Measurements from ENCODE around the gene RNF227.
"Not testable (repeated sequence)": the region's sequence is repeated elsewhere in the genome, so short reads cannot be mapped to it uniquely, and the experiment has no call there.

RNF227 gene

DNA sequence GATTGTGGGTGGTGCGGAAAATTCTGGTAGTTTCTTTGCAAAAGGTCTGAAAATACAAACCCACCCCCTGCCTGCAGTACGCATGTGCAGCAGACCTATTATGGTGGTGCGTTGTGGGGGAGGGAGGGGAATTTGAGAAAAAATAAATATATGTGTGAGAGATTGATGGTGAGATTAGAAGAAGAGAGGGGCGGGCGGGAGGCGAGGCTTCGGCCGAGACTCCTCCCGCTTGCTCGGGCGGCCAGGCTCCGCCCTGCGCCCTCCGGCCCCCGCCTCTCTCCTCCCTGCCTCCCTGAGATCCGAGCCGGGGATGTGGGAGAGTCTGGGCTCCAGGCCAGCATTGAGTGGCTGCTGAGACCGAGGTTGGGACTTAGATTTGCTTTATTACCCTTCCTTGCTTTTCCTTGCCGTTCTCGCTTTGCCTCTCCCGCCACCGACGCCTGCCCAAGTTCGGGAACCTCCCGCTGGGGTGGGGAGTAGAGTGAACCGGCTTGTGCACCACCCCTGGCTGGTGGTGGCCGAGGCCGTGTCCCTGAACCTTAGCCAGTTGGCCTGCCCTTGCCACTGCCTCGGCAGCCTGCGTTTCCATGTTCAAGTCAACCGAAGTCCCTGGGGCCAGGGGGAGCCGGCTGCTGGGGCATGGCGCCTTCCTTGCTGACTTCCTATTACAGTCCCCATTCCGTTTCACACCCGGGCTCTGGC lies 28.5 kb downstream of the RNF227 start:
- DNase-seq: peak; percentile 96

- no peak for DNase-seq
These were observed 29.0 kb downstream of the RNF227 start for GRCh38 chr17:7887038-7887481.

GRCh38 chr17:7886227-7887037 lies 29.7 kb downstream of the RNF227 start:
- peak; percentile 44 for DNase-seq

DNA sequence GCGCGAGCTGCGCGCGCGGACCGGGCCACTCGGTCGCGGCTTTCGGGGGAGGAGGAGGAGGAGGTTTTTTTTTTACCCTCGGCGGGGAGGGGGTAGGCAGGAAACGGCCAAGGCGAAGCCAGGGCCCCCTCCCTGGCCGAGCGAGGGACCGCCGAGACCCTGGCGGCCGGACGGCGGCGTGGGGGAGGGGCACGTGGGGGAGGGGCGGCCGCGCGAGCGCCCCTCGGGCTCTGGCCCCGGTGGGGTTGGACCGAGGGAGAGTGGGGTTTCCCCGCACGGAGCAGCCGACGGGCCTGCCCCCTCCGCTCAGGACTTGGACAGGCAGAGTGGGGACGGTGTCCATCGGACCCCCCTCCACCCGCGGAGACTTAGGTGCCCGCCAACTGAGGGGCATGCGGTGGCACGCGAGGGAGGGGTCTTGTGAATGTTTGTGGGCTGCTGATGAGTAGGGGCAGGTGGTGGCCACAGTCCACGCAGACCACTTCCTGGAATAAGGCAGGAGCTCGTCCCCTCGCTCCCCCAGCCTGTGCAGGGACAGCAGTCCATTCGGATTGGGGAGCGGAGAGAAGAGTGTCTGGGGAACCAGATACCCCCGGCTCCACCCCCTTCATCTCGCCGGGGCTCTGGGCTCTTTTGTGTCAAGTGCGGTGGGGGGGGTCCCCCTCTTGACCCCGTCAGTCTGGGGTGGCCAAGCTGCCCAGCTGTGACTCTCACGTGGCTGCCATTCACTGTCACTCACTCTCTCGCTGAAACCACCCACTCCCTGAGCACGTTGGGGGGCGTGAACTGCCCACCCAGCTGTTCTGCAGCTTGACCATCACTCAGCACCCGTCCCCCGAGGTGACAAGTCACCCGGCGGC lies 30.5 kb downstream of the RNF227 start:
- DNase-seq: no peak

DNA sequence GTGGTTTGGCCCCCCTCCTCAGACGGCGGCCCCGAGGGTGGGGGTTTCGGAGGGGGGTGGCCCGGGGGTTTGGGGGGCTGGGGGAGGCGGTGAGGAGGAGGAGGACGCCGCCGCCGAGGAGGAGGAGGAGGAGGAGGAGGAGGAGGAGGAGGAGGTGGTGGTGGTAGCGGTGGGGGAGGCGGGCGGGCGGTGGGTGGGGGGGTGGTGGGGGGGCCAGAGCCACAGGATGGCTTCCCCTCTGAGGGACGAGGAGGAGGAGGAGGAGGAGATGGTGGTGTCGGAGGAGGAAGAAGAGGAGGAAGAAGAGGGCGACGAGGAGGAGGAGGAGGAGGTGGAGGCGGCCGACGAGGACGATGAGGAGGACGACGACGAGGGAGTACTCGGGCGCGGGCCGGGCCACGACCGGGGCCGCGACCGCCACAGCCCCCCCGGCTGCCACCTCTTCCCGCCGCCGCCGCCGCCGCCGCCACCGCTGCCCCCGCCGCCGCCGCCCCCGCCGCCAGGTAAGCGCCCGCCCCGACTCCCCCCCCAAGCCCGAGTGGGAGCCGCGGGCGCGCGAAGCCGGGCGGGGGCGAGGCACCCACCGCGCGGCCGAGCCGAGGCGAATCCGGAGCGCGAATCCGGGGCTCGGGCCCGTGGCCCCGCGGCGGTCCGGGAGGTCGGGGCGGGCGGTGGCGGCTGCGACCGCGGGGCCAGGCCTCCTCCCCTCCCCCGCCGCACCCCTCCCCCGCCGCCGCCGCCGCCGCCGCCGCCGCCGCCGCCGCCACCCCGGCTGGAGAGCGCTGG lies 31.3 kb downstream of the RNF227 start:
- no peak for DNase-seq

DNA sequence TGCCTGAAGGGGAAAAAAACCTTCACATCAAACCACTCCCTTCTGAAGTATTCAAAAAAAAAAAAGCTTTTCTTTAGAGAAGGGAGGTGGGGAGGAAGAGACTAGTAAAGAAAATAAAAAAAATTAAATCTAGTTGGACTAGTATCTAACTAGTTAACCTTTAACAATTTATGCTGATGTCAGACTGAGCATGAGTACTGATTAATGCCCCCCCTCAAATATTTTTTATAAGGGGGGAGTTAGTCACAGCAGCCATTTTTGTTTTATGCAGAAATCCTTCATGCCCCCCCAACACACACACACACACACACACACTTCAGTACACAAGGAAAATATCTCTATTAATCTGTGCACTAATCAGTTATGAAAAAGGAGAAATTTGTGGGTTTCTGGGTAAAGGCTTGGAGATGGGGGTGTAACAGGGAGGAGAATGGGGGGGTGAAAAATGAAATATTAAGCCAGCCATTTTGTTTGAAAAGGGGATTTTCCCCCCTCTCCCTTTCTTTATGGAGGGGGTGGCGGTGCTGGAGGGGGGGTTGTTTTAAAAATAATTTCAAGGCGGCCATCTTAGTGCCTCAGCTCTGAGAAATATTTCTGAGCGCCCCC lies 32.2 kb downstream of the RNF227 start:
- peak; percentile 45 for DNase-seq

GRCh38 chr17:7882629-7883028 lies 33.5 kb downstream of the RNF227 start:
- peak; percentile 59 for DNase-seq

- peak; percentile 91 for DNase-seq
These were observed 34.0 kb downstream of the RNF227 start for GRCh38 chr17:7882068-7882467.

DNA sequence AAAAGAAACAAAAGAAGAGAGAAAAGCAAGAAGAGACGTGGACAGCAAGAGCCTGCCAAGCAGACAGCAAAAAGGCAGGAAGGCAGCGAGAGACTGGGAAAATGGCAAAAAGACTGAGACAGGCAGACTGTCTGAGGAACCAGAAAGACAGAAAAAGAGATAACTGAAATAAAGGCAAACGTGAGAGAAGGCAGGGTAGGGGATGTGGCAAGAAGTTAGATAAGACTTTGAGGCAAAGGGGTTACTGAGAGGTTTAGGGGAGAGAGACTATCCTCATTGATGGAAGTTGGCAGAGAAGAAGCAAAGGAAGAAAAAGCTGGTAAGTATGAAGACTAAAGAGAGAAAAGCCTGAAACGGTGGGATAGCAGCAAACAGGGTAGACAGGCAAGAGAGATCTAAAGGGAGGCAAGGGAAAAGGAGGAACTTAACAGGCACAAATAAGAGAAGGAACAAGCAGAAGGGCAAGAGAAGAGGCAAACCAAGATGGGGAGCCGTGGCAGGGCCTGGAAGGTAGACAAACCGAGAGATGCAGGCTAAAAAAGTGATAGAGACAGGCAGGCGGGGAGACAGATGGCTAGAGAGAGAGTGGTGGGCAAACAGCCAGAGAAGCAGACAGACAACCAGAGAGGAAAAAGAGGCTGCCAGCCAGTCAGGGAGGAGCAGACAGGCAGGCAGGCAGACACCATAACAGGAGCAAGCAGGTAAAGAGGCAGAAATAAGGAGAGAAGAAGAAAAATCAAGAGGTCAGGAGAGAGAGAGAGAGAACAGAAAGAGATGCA lies 34.6 kb downstream of the RNF227 start:
- peak; percentile 91 for DNase-seq

DNA sequence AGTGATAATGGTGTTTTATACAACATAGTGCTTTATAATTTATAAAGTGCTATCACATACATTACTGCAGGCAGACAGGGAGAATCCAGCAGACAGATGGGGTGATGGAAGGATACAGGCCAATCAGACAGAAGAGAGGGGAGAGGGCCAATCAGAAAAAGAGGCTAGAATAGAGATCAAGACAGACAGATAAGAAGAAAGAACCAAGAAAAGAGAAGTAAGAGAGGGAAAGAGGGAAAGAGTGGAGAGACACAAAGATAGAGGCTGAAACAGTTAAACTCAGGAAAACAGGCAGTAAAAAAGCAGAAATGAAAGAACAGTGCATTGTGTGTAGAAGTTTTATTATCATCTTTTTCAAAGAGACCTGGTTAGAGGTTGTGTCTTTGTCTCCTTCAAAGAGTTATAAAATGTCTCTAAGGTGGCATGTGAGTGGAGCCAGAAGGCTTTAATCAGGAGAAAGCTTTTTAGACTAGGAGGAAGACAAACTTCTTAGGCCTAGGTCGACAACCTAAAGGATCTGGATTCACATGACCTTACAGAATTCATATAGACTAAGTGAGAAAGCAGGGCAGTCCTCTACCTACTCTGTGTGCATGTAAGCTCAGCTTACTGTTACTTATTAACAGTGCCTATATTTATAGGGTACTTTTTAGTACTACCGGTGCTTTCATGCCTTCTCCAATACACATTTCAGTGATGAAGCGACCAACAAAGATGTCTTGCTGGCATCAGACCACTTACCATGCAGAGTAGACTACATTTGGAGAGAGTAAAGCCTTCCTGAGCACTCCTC lies 35.8 kb downstream of the RNF227 start:
- DNase-seq: no peak

DNA sequence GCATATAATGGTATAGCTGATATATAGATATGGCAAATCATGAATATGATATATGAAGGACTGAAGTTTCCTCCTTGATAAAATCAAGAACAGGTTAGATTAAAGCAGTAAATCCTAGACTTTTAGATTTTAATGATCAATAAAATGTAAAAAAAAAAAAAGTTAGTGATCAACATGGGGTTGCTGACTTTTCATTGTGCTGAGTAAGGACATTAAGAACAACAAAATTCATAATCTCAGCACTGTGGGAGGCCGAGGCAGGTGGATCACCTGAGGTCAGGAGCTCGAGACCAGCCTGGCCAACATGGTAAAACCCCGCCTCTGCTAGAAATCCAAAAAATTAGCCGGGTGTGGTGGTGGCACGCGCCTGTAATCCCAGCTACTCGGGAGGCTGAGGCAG lies 37.9 kb downstream of the RNF227 start:
- DNase-seq: no peak

GRCh38 chr17:7875804-7876370 lies 40.2 kb downstream of the RNF227 start:
- no peak for DNase-seq

GRCh38 chr17:7873051-7873450 lies 43.0 kb downstream of the RNF227 start:
- DNase-seq: no peak

DNA sequence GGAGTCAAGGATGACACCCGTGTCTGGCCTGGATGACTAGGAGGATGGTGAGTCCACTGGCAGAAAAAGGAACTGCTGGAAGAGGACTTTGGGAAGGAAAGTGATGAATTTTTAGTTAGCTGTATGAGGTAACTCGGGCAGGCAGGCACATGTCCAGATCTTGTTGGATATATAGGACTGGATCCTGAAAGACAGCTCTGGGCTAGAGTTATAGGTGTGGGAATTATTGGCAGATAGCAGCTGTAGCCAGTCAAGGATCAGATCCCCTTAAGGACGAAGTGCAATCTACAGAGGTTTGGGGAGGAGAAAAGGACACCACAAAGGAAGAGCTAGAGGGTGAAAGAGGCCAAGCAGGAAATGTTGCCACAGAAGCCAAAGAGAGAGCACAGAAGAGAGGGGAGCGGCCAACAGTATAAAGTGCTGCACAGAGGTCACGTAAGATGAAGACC lies 48.2 kb downstream of the RNF227 start:
- DNase-seq: no peak

DNA sequence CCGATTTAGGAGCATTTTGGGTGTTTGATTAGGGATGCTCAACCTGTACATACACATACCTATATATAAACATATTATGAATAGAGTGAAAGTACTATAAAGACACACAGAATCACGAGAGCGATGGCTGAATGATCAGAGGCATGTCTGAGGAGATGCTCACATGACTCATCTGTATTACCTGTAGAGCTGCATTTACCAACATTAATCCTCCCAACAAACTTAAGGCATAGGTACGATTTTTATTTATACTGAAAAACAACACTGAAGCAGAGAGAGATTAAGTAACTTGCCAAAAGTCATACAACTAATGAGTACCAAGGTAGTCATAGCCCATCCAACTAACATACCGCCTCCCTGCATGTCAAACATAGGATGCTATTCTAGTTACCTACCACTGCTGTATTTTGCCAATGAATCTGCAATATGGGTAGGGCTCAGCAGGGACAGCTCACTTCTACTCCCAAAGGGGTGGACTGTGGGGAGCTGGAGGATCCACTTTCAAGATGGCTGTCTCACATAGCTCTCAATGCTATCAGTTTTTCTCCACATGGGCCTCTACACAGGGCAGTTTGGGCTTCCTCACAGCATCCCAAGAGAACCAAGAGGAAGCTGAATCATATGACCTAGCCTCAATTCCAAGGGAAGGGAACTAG lies 51.0 kb downstream of the RNF227 start:
- no peak for DNase-seq

DNA sequence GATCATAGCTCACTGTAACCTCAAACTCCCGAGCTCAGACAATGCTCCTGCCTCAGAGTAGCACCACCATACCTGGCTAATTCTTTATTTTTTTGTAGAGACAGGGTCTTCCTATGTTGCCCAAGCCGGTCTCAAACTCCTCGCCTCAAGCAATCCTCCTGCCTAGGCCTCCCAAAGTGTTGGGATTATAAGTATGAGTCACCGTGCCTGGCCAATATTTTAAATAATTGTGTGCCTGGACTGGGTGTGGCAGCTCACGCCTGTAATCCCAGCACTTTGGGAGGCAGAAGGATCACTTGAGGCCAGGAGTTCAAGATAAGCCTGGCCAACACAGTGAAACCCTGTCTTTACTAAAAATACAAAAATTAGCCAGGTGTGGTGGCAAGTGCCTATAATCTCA lies 51.7 kb downstream of the RNF227 start:
- not testable (repeated sequence) for DNase-seq

All from SHP77 treated with DMSO at 0.1 percent for 48 hours (cell line).